ENCODE results near the gene MEI4.

Gene MEI4

DNA sequence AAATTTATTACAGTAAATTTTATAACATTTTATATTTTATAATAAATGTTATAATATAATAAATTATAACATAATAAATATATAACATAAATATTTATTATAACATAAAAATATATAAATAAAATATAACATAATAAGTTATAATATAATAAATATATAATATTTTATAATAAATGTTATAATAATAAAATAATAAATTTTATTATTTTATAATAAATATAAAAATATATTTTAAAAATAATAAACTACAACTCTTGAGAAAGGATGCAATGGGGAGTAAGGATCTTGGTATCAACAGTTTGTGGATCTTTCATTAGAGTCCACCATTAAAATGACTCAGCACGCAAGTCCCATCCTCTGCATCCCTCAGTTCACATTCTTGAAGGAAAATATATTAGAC, 312.6 kb downstream of the MEI4 start:
- no peak for DNase-seq (ENCODE audit: low spot score)

DNA sequence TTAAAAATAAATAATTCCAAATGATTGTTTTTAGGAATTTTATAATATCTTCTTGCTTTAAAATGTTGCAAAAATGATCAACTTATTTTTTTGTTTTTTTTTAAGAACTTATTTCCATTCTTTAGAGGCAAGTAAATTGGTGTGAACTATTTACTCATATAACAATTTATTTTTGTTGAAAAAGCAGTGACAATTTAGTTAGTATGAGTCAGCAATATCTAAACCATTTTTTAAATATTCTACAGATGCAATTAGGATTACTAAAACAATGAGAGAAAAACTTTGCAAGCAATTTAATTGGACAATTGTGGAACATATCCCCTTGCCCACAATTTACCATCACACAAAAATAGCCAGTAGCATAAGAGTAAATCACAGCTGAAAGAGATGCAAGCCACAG, 319.5 kb downstream of the MEI4 start:
- no peak for DNase-seq (ENCODE audit: low spot score)

Measured in Ammon's horn (tissue), 1 donor.